HFFc6 (cell line): ENCODE measurements around the gene KCNIP1. TPM values are rescaled to one million over a fixed set of nuclear protein-coding genes. Genes with fewer than 3 reads are reported as not detected.

ENCODE experiments used
- DNase-seq: peaks from one replicate; pipeline ENCODE4 v3.0.0-alpha.2; 2018
- H3K27ac Mint-ChIP-seq: 2 replicates; pipeline ENCODE4 v1.8.0; 2020; ENCODE audit warnings: mild to moderate bottlenecking, mixed read lengths
- H3K27me3 Mint-ChIP-seq: 2 replicates; pipeline ENCODE4 v1.8.0; 2021; ENCODE audit warnings: mild to moderate bottlenecking, moderate library complexity, mixed read lengths; ENCODE audit not compliant: insufficient read depth
- H3K36me3 Mint-ChIP-seq: 2 replicates; pipeline ENCODE4 v1.8.0; 2021; ENCODE audit warnings: low read depth, mixed read lengths
- H3K4me1 Mint-ChIP-seq: 2 replicates; pipeline ENCODE4 v1.8.0; 2020; ENCODE audit warnings: low read depth, mixed read lengths
- H3K4me3 Mint-ChIP-seq: 2 replicates; pipeline ENCODE4 v1.8.0; 2020; ENCODE audit warnings: mild to moderate bottlenecking, moderate library complexity, mixed read lengths
- H3K9me3 Mint-ChIP-seq: 2 replicates; pipeline ENCODE4 v1.8.0; 2020; ENCODE audit warnings: mild to moderate bottlenecking, mixed read lengths
- total RNA-seq, 6 experiments: library from RNA; stranded (reverse); fragmentation: NEBNext Ultra II Directional; extraction: Animal tissue kit (Norgen Biotek cat#: 25700); gene quantifications; 2 replicates in 1 of 6; 3 replicates in 5 of 6; pipeline ENCODE4 v1.2.3, GENCODE V29; 2021
- TF ChIP-seq, protein P1 (sequence below): fragments of 200-600 bp; sonication (generic); IDR thresholded peaks from 2 replicates; pipeline ENCODE4 v1.5.0; 2021; ENCODE audit warnings: antibody characterized with exemption, mild to moderate bottlenecking

KCNIP1 gene
- total RNA-seq, 6 experiments from 2014 or later: not detected

- DNase-seq: no peak
- H3K36me3 Mint-ChIP-seq: no peaks in the 10 kb centered on the region
- H3K9me3 Mint-ChIP-seq: peaks cover 11% of the 10 kb centered on the region
- no peak overlapping the region for H3K4me3 Mint-ChIP-seq
- no peak overlapping the region for H3K27ac Mint-ChIP-seq
- TF ChIP-seq, protein P1, sequence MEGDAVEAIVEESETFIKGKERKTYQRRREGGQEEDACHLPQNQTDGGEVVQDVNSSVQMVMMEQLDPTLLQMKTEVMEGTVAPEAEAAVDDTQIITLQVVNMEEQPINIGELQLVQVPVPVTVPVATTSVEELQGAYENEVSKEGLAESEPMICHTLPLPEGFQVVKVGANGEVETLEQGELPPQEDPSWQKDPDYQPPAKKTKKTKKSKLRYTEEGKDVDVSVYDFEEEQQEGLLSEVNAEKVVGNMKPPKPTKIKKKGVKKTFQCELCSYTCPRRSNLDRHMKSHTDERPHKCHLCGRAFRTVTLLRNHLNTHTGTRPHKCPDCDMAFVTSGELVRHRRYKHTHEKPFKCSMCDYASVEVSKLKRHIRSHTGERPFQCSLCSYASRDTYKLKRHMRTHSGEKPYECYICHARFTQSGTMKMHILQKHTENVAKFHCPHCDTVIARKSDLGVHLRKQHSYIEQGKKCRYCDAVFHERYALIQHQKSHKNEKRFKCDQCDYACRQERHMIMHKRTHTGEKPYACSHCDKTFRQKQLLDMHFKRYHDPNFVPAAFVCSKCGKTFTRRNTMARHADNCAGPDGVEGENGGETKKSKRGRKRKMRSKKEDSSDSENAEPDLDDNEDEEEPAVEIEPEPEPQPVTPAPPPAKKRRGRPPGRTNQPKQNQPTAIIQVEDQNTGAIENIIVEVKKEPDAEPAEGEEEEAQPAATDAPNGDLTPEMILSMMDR: no peak
- H3K4me1 Mint-ChIP-seq: no peaks in the 10 kb centered on the region
- peaks cover 9% of the 10 kb centered on the region for H3K27me3 Mint-ChIP-seq
Measured at GRCh38 chr5:170468633-170469285, 35.1 kb upstream of the KCNIP1 start.

- Mint-ChIP-seq H3K4me1 (no peaks in the 10 kb centered on the region), H3K9me3 (peaks cover 17% of the 10 kb centered on the region), H3K36me3 (no peaks in the 10 kb centered on the region), H3K27me3 (peaks cover 10% of the 10 kb centered on the region), H3K4me3 (no peak overlapping the region), H3K27ac (no peak overlapping the region)
- TF ChIP-seq, protein P1: no peak
- DNase-seq: no peak
Measured at GRCh38 chr5:170469414-170469813, 34.4 kb upstream of the KCNIP1 start.

- Mint-ChIP-seq H3K36me3 (no peaks in the 10 kb centered on the region), H3K4me3 (no peak overlapping the region), H3K27me3 (peaks cover 10% of the 10 kb centered on the region), H3K27ac (no peak overlapping the region), H3K4me1 (no peaks in the 10 kb centered on the region), H3K9me3 (peaks cover 25% of the 10 kb centered on the region)
- no peak for DNase-seq
- TF ChIP-seq, protein P1: no peak
Measured at GRCh38 chr5:170470275-170470674, 33.5 kb upstream of the KCNIP1 start.

DNA sequence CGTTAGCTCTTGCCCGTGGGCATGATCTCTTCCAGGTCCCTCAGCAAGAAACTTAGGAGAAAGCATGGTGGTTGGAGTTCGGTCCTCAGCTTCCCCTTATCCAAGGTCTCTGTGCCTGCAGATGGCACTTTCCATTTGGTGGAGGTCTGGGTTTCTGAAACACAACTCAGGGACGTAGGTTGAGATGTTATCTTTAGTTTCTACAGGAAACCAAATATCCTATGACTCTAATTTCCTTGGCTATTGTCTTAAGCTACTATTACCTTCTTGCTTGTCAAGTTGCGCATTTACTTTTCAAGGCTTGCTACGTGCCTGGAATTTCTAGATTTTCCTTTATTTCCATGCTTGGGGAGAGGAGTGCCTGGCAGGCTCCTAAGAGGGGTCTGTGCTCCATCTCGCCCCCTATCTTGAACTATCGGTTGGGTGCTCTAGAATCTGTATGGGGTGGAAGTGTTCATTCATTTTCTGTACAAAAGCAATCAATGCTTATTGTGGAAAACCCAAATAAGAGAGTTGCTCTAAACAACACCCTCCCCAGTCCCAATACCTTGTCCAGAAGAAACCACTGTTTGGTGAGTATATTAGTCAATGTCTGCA lies 32.9 kb upstream of the KCNIP1 start:
- H3K9me3 Mint-ChIP-seq: peaks cover 25% of the 10 kb centered on the region
- H3K27me3 Mint-ChIP-seq: peaks cover 12% of the 10 kb centered on the region
- H3K36me3 Mint-ChIP-seq: no peaks in the 10 kb centered on the region
- TF ChIP-seq, protein P1: no peak
- H3K4me3 Mint-ChIP-seq: no peak overlapping the region
- no peaks in the 10 kb centered on the region for H3K4me1 Mint-ChIP-seq
- DNase-seq: no peak
- no peak overlapping the region for H3K27ac Mint-ChIP-seq

DNA sequence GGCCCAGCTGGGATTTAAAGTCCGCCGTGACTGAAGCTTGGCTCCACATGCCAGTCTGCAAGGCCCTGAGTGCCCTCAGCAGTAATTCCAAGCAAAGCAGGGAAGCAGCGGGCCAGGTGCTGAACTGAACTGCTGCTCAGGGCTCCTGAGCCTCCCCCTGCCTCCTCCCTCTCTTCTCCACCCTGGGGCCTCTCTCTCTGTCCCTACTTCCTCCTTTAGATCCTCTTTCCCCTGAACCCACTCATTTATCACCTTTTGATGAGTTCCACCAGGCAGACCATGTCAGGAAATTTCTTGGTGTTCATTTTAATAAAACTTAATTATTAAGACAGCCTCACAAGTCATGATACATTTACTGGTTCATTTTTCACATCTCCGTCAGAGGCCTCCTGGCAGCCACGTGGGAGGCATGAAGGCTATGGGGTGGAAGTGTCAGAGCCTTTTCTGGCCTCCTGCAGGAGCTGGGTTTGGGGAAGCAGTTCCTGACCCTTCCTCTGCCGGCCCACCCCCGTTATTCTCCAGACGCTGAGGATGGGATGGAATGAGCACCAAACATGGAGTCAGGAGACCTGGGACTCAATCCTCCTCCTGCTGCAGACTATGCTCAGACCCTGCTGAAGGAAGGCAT lies 32.2 kb upstream of the KCNIP1 start:
- Mint-ChIP-seq H3K27ac (no peak overlapping the region), H3K4me1 (no peaks in the 10 kb centered on the region), H3K4me3 (no peak overlapping the region), H3K27me3 (peaks cover 15% of the 10 kb centered on the region), H3K9me3 (peaks cover 25% of the 10 kb centered on the region), H3K36me3 (no peaks in the 10 kb centered on the region; the same call in 1 of the 2 replicates)
- no peak for DNase-seq
- TF ChIP-seq, protein P1: no peak
